Progenitor cell of endocrine pancreas (in vitro differentiated cells): Measurements from ENCODE around the gene ROCK2. TPM values are rescaled to one million over a fixed set of nuclear protein-coding genes. Genes with fewer than 3 reads are reported as not detected.

Source experiments
- DNase-seq: peaks from one replicate; pipeline ENCODE4 v3.0.0; 2021; ENCODE audit warnings: low spot score; ENCODE audit not compliant: unreplicated experiment
- H3K27ac Mint-ChIP-seq: 2 replicates; pipeline ENCODE4 v1.8.0; 2021; ENCODE audit warnings: mild to moderate bottlenecking, moderate library complexity, mixed read lengths
- H3K27me3 Mint-ChIP-seq: 2 replicates; pipeline ENCODE4 v1.8.0; 2021; ENCODE audit warnings: mixed read lengths
- H3K36me3 Mint-ChIP-seq: 2 replicates; pipeline ENCODE4 v1.8.0; 2022; ENCODE audit warnings: mixed read lengths; ENCODE audit not compliant: insufficient read depth
- H3K4me1 Mint-ChIP-seq: 2 replicates; pipeline ENCODE4 v1.8.0; 2021; ENCODE audit warnings: low read depth, mixed read lengths
- H3K4me3 Mint-ChIP-seq: 2 replicates; pipeline ENCODE4 v1.8.0; 2021; ENCODE audit warnings: low read depth, mild to moderate bottlenecking, moderate library complexity, mixed read lengths
- H3K9me3 Mint-ChIP-seq: 2 replicates; pipeline ENCODE4 v1.8.0; 2021; ENCODE audit warnings: low read depth, mixed read lengths
- CTCF ChIP-seq: fragments of 200-600 bp; sonication (generic); IDR thresholded peaks from one replicate; pipeline ENCODE4 v1.5.0; 2021; ENCODE audit warnings: antibody characterized with exemption, mild to moderate bottlenecking; ENCODE audit not compliant: unreplicated experiment
- total RNA-seq: library from RNA; stranded (reverse); gene quantifications from 2 replicates; pipeline ENCODE4 v1.2.1, GENCODE V29; 2021

The ROCK2 gene
- total RNA-seq, 1 donor from 2014 or later: 43.8 TPM

GRCh38 chr2:11375025-11375688, 30.7 kb upstream of the ROCK2 start:
- Mint-ChIP-seq H3K36me3 (no peaks in the 10 kb centered on the region), H3K4me3 (no peak overlapping the region), H3K9me3 (no peaks in the 10 kb centered on the region), H3K27me3 (peaks cover 18% of the 10 kb centered on the region), H3K4me1 (peaks cover 9% of the 10 kb centered on the region), H3K27ac (no peak overlapping the region)
- DNase-seq: no peak
- no peak for TF ChIP-seq CTCF

GRCh38 chr2:11373096-11373495, 28.7 kb upstream of the ROCK2 start:
- no peak for DNase-seq
- no peak for TF ChIP-seq CTCF
- Mint-ChIP-seq H3K36me3 (no peaks in the 10 kb centered on the region), H3K27me3 (peaks cover 31% of the 10 kb centered on the region), H3K4me1 (peaks cover 9% of the 10 kb centered on the region), H3K27ac (no peak overlapping the region), H3K9me3 (no peaks in the 10 kb centered on the region), H3K4me3 (no peak overlapping the region)

DNA sequence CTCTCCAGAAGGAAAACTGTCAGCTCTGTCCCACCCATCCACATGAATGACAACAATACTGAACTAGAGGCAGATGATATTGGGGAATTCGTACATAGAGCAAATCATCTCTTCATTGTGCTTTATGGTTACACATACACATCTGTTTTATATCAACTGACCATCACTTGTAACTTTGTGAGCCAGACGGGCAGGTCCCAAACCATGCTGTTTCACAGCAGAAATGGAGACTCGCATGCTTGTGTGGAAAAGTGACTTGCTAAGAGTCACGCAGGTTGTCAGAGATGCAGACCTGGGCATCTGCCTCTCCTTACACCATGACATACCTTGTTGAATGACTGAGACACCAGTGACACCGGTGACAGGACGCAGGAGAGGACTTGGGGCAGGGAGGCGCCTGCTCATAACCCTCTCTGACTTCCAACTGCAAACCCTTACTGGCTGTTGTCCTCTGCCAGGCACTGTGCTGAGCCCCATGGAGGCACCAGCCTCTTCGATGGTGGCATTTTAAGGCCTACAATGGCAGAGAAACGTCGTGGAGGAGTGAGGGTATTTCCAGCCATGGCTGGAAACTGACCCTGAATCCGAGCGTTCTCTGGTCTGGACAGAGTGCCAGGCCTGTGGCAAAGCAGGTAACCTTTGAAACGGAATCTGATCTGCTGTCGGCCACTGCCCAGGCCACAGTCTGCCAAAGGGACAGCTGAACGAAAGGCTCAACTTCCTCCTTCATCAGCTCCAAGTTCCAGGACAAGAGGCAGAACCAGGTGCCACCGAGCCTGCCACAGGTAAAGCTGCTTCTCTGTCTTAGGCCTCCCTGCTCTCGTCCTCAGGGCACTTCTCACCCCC, 26.9 kb upstream of the ROCK2 start:
- peaks cover 37% of the 10 kb centered on the region for H3K27me3 Mint-ChIP-seq
- H3K27ac Mint-ChIP-seq: no peak overlapping the region
- no peaks in the 10 kb centered on the region for H3K36me3 Mint-ChIP-seq
- H3K9me3 Mint-ChIP-seq: no peaks in the 10 kb centered on the region
- no peak overlapping the region for H3K4me3 Mint-ChIP-seq
- no peak for DNase-seq
- peaks cover 9% of the 10 kb centered on the region for H3K4me1 Mint-ChIP-seq
- no peak for TF ChIP-seq CTCF

GRCh38 chr2:11370377-11371091, 26.1 kb upstream of the ROCK2 start:
- Mint-ChIP-seq H3K9me3 (no peaks in the 10 kb centered on the region), H3K36me3 (no peaks in the 10 kb centered on the region), H3K4me3 (no peak overlapping the region), H3K27me3 (peaks cover 37% of the 10 kb centered on the region), H3K4me1 (peaks cover 9% of the 10 kb centered on the region), H3K27ac (no peak overlapping the region)
- no peak for DNase-seq
- TF ChIP-seq CTCF: no peak

DNA sequence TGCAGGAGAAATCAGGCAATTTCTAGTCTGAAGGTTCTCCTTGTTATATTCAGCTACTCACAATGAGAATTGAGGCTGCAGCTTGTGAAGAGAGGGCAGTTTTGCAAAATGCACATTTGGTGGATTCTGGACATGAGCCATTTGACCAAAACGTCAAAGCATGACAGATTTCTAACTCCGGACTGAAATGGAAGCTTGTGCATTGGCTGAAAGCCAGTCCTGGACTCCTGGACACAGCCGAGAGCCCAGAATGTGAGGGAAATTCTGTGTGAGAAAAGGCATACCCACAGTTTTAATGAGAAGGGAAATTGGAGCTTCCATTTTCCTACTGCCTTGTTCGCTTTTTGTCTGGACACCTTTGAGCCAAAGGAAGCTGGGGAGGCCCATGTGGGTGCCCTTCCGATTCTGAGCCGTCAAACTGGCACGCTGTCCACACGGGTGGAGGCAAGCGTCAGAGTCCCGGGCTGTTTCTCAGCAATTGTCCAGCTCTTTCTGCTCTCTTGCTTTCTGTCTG, 23.7 kb upstream of the ROCK2 start:
- H3K27ac Mint-ChIP-seq: no peak overlapping the region

More for the DNA sequence above, 23.7 kb upstream of the ROCK2 start:
- TF ChIP-seq CTCF: no peak
- peaks cover 4% of the 10 kb centered on the region for H3K4me1 Mint-ChIP-seq
- H3K4me3 Mint-ChIP-seq: no peak overlapping the region
- peaks cover 37% of the 10 kb centered on the region for H3K27me3 Mint-ChIP-seq
- H3K36me3 Mint-ChIP-seq: no peaks in the 10 kb centered on the region
- H3K9me3 Mint-ChIP-seq: no peaks in the 10 kb centered on the region
- no peak for DNase-seq
